Esophagus squamous epithelium (tissue), 4 donors: Measurements from ENCODE around the gene APLF.

ENCODE experiments used
- POLR2A ChIP-seq, 4 donors: fragments of 450-650 bp; IDR thresholded peaks; one replicate each; pipeline ENCODE4 v1.6.1; 2017; ENCODE audit warnings: antibody characterized with exemption in 4 of 4, mild to moderate bottlenecking in 4 of 4, moderate library complexity in 3 of 4
- TF ChIP-seq, protein P1 (sequence below), 6 experiments: fragments of 450-650 bp in 4 of 6; fragments of 200-600 bp in 2 of 6; sonication (generic) in 2 of 6; IDR thresholded peaks; one replicate each; pipeline ENCODE4 v1.5.1; 2016 to 2019; ENCODE audit warnings: antibody characterized with exemption in 6 of 6, mild to moderate bottlenecking in 4 of 6, moderate library complexity in 4 of 6

DNA sequence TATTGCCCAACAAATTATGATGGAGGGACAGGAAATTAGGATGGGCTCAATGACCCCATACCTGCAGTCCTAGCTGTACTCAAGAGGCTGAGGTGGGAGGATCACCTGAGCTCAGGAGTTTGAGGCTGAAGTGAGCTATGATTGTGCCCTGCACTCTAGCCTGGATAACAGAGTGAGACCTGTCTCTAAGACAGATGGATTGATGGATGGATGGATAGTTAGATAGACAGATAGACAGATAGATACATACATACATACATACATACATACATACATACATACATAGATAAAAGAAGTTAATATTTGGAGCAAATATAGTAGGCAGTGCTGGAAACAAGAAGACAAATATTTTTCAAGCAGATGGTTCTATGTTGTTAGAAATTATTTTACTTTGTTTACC lies 97.9 kb downstream of the APLF start:
- TF ChIP-seq, protein P1, sequence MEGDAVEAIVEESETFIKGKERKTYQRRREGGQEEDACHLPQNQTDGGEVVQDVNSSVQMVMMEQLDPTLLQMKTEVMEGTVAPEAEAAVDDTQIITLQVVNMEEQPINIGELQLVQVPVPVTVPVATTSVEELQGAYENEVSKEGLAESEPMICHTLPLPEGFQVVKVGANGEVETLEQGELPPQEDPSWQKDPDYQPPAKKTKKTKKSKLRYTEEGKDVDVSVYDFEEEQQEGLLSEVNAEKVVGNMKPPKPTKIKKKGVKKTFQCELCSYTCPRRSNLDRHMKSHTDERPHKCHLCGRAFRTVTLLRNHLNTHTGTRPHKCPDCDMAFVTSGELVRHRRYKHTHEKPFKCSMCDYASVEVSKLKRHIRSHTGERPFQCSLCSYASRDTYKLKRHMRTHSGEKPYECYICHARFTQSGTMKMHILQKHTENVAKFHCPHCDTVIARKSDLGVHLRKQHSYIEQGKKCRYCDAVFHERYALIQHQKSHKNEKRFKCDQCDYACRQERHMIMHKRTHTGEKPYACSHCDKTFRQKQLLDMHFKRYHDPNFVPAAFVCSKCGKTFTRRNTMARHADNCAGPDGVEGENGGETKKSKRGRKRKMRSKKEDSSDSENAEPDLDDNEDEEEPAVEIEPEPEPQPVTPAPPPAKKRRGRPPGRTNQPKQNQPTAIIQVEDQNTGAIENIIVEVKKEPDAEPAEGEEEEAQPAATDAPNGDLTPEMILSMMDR (IDR thresholded peaks at IDR 0.05) = no peak
- TF ChIP-seq POLR2A (IDR thresholded peaks at IDR 0.05) = no peak
